NCI-H69 (cell line): ENCODE results near the gene NAA15.
"Not testable (repeated sequence)": the region's sequence is repeated elsewhere in the genome, so short reads cannot be mapped to it uniquely, and the experiment has no call there.

Experiments used
- DNase-seq: peaks from one replicate; lab custom pipeline; 2025; lab: John Stamatoyannopoulos, UW

Gene NAA15

GRCh38 chr4:139297001-139297410 lies 4.3 kb upstream of the NAA15 start:
- DNase-seq, result no peak

GRCh38 chr4:139299536-139299935 lies 1.8 kb upstream of the NAA15 start:
- no peak for DNase-seq

GRCh38 chr4:139300431-139301112 lies 733 bp upstream of the NAA15 start:
- peak; percentile 55 for DNase-seq

GRCh38 chr4:139301821-139302611 lies 711 bp downstream of the NAA15 start, which contains the start of gene NDUFC1:
Gene NDUFC1, minus strand, starts transcription at chr4:139302477. Its CDS starts 6,679 bp downstream, at chr4:139295798.
- peak; percentile 78 for DNase-seq

- DNase-seq, result no peak
These were observed 3.6 kb downstream of the NAA15 start for GRCh38 chr4:139304920-139305319.

- DNase-seq, result no peak
These were observed 10.6 kb downstream of the NAA15 start for GRCh38 chr4:139311909-139312308.

GRCh38 chr4:139312552-139313332 lies 11.4 kb downstream of the NAA15 start:
- DNase-seq, result no peak

- DNase-seq, result not testable (repeated sequence)
These were observed 12.1 kb downstream of the NAA15 start for GRCh38 chr4:139313414-139313813.

GRCh38 chr4:139314047-139314800 lies 12.9 kb downstream of the NAA15 start:
- no peak for DNase-seq

- no peak for DNase-seq
These were observed 13.9 kb downstream of the NAA15 start for GRCh38 chr4:139315221-139315675.

GRCh38 chr4:139316733-139317132 lies 15.4 kb downstream of the NAA15 start:
- DNase-seq, result no peak

- no peak for DNase-seq
These were observed 16.3 kb downstream of the NAA15 start for GRCh38 chr4:139317635-139318034.

GRCh38 chr4:139319571-139319970 lies 18.3 kb downstream of the NAA15 start:
- no peak for DNase-seq

GRCh38 chr4:139322070-139322469 lies 20.8 kb downstream of the NAA15 start:
- DNase-seq, result not testable (repeated sequence)

GRCh38 chr4:139322541-139322940 lies 21.2 kb downstream of the NAA15 start:
- DNase-seq, result not testable (repeated sequence)

- no peak for DNase-seq
These were observed 23.3 kb downstream of the NAA15 start for GRCh38 chr4:139324620-139325019.

GRCh38 chr4:139329665-139330200 lies 28.4 kb downstream of the NAA15 start:
- DNase-seq, result no peak

GRCh38 chr4:139330283-139330682 lies 29.0 kb downstream of the NAA15 start:
- no peak for DNase-seq

GRCh38 chr4:139331185-139331584 lies 29.9 kb downstream of the NAA15 start:
- no peak for DNase-seq

GRCh38 chr4:139333046-139333445 lies 31.7 kb downstream of the NAA15 start:
- no peak for DNase-seq

GRCh38 chr4:139337612-139338011 lies 36.3 kb downstream of the NAA15 start:
- DNase-seq, result no peak
